ENCODE measurements around the gene ABCA2.

The ABCA2 gene

GRCh38 chr9:136977649-136978072 lies 50.4 kb downstream of the ABCA2 start:
- no peak for DNase-seq

GRCh38 chr9:136977223-136977622 lies 50.8 kb downstream of the ABCA2 start, which contains the start of gene PTGDS:
Gene PTGDS, plus strand, starts transcription at chr9:136977504. Its CDS starts 75 bp downstream, at chr9:136977579.
- DNase-seq, result no peak

- DNase-seq, result no peak
These were observed 52.4 kb downstream of the ABCA2 start for GRCh38 chr9:136975644-136976043.

- no peak for DNase-seq
These were observed 53.1 kb downstream of the ABCA2 start for GRCh38 chr9:136974817-136975535.

GRCh38 chr9:136973618-136974617 lies 54.1 kb downstream of the ABCA2 start:
- no peak for DNase-seq

- no peak for DNase-seq
These were observed 55.3 kb downstream of the ABCA2 start for GRCh38 chr9:136972743-136973142.

- no peak for DNase-seq
These were observed 55.7 kb downstream of the ABCA2 start for GRCh38 chr9:136972335-136972734.

GRCh38 chr9:136971746-136972145 lies 56.3 kb downstream of the ABCA2 start:
- DNase-seq, result no peak

GRCh38 chr9:136970361-136970760 lies 57.7 kb downstream of the ABCA2 start:
- DNase-seq, result no peak

GRCh38 chr9:136969774-136970173 lies 58.3 kb downstream of the ABCA2 start:
- DNase-seq, result no peak

- no peak for DNase-seq
These were observed 58.9 kb downstream of the ABCA2 start for GRCh38 chr9:136969150-136969549.

- no peak for DNase-seq
These were observed 59.5 kb downstream of the ABCA2 start for GRCh38 chr9:136968333-136969127.

GRCh38 chr9:136965771-136966484 lies 62.1 kb downstream of the ABCA2 start:
- no peak for DNase-seq

GRCh38 chr9:136964833-136965422 lies 63.1 kb downstream of the ABCA2 start:
- no peak for DNase-seq

- no peak for DNase-seq
These were observed 63.8 kb downstream of the ABCA2 start for GRCh38 chr9:136964171-136964689.

GRCh38 chr9:136963751-136964150 lies 64.3 kb downstream of the ABCA2 start:
- no peak for DNase-seq

GRCh38 chr9:136963341-136963740 lies 64.7 kb downstream of the ABCA2 start:
- no peak for DNase-seq

GRCh38 chr9:136962701-136963248 lies 65.3 kb downstream of the ABCA2 start:
- no peak for DNase-seq

GRCh38 chr9:136962163-136962562 lies 65.9 kb downstream of the ABCA2 start:
- DNase-seq, result no peak

GRCh38 chr9:136961279-136962065 lies 66.6 kb downstream of the ABCA2 start:
- no peak for DNase-seq

GRCh38 chr9:136960938-136961275 lies 67.1 kb downstream of the ABCA2 start:
- DNase-seq, result no peak

Measured in activated CD4-positive, alpha-beta T cell treated with anti-CD3 and anti-CD28 coated beads for 1 hour (primary cell).